Measurements from ENCODE around the gene DAW1. TPM values are rescaled to one million over a fixed set of nuclear protein-coding genes. Genes with fewer than 3 reads are reported as not detected.

The DAW1 gene
- polyA plus RNA-seq, 1 donor (not counting 4 experiments of a cell fraction or from before 2014, with no cell fraction given): 0.24 TPM

GRCh38 chr2:227973241-227973640, 101.8 kb downstream of the DAW1 start:
- no peak for TF ChIP-seq CTCF (optimal IDR thresholded peaks at IDR 0.05 in 1 of 3, IDR thresholded peaks at IDR 0.05 in 1 of 3, conservative IDR thresholded peaks at IDR 0.05 in 1 of 3; ENCODE audit: extremely low read depth in 1 of 3, insufficient read depth in 2 of 3, low read length in 3 of 3)
- no peak for TF ChIP-seq EZH2 (IDR thresholded peaks at IDR 0.05; ENCODE audit: low read length)
- H2AFZ ChIP-seq (ENCODE audit: control insufficient read depth, low read length): no peak overlapping the region
- no peaks in the 10 kb centered on the region for H3K27me3 ChIP-seq (ENCODE audit: control insufficient read depth, extremely low read depth, insufficient read depth, low read length)
- no peak overlapping the region for H3K27ac ChIP-seq (ENCODE audit: control insufficient read depth, insufficient read depth, low read length)
- no peaks in the 10 kb centered on the region for H3K36me3 ChIP-seq (ENCODE audit: control insufficient read depth in 2 of 2, extremely low read depth in 1 of 2, insufficient read depth in 2 of 2, low read length in 2 of 2)
- DNase-seq (ENCODE audit: low read depth, low spot score): no peak
- H3K4me1 ChIP-seq (ENCODE audit: control insufficient read depth, extremely low read depth, insufficient read depth, low read length): no peaks in the 10 kb centered on the region
- H3K9ac ChIP-seq (ENCODE audit: control insufficient read depth, extremely low read depth, insufficient read depth, low read length): no peak overlapping the region
- no peaks in the 10 kb centered on the region for H3K79me2 ChIP-seq (ENCODE audit: control insufficient read depth, insufficient read depth, low read length)
- no peaks in the 10 kb centered on the region for H3K9me1 ChIP-seq (ENCODE audit: control insufficient read depth, extremely low read depth, insufficient read depth, low read length)
- H3K4me2 ChIP-seq (ENCODE audit: control insufficient read depth, extremely low read depth, insufficient read depth, low read depth, low read length): no peak overlapping the region
- no peaks in the 10 kb centered on the region for H4K20me1 ChIP-seq (ENCODE audit: control insufficient read depth, extremely low read depth, insufficient read depth, low read length)
- no peaks in the 10 kb centered on the region for H3K9me3 ChIP-seq (ENCODE audit: control insufficient read depth, low read depth, low read length)
- FAIRE-seq: no peak
- dilution Hi-C loops (cut with MboI; ENCODE audit: extremely low pct_ligation_motif_present, low sequenced_read_pairs): no loop called here
- H3K4me3 ChIP-seq (ENCODE audit: control insufficient read depth in 2 of 3, extremely low read depth in 1 of 3, insufficient read depth in 2 of 3, low read depth in 1 of 3, low read length in 3 of 3): no peak overlapping the region

Small RNAs within 50 kb of the gene (small RNA-seq; reads per million reads assigned to genes)
- 0 reads per million in 3 experiments for gene RF00402 (ENCODE audit: insufficient read length in 3 of 3, low read depth in 3 of 3, low replicate concordance in 1 of 3)

Other genes with a start within 250 kb of the DAW1 start
- not detected in 3 replicates for gene SCYGR5, start 204.8 kb upstream of the DAW1 start, polyA plus RNA-seq
- 0.25 to 1.0 TPM (median 0.58 TPM) in 3 replicates for gene SLC19A3, start 153.6 kb upstream of the DAW1 start, polyA plus RNA-seq
- not detected in 3 replicates for gene SCYGR6, start 146.9 kb upstream of the DAW1 start, polyA plus RNA-seq
- not detected in 3 replicates for gene SCYGR7, start 143.3 kb upstream of the DAW1 start, polyA plus RNA-seq
- not detected in 3 replicates for gene SCYGR8, start 125.7 kb upstream of the DAW1 start, polyA plus RNA-seq
- 0.70 to 13.5 TPM (median 5.2 TPM) in 3 replicates for gene CCL20, start 57.8 kb upstream of the DAW1 start, polyA plus RNA-seq

Measured in keratinocyte (primary cell).